ENCODE results near the gene GFER.

GFER gene

GRCh38 chr16:2027024-2028010 lies 43.3 kb downstream of the GFER start:
- in situ Hi-C loops (cut with HindIII; ENCODE audit: low sequenced_read_pairs) = no loop called here
- DNase-seq (ENCODE audit: low read depth) = no peak
- no peak for TF ChIP-seq CTCF (IDR thresholded peaks at IDR 0.05; ENCODE audit: low read depth, low read length, missing control alignments)
- H3K4me3 ChIP-seq (ENCODE audit: low read depth, low read length) = peak overlapping the region; percentile 50

- no peak for DNase-seq (ENCODE audit: low read depth)
- peak overlapping the region; percentile 50 for H3K4me3 ChIP-seq (ENCODE audit: low read depth, low read length)
- in situ Hi-C loops (cut with HindIII; ENCODE audit: low sequenced_read_pairs) = no loop called here
- TF ChIP-seq CTCF (IDR thresholded peaks at IDR 0.05; ENCODE audit: low read depth, low read length, missing control alignments) = no peak
Measured at GRCh38 chr16:2028146-2028545, 44.2 kb downstream of the GFER start.

GRCh38 chr16:2028620-2029220 lies 44.7 kb downstream of the GFER start:
- in situ Hi-C loops (cut with HindIII; ENCODE audit: low sequenced_read_pairs) = no loop called here
- DNase-seq (ENCODE audit: low read depth) = no peak
- H3K4me3 ChIP-seq (ENCODE audit: low read depth, low read length) = no peak overlapping the region
- TF ChIP-seq CTCF (IDR thresholded peaks at IDR 0.05; ENCODE audit: low read depth, low read length, missing control alignments) = no peak

GRCh38 chr16:2029350-2029749 lies 45.4 kb downstream of the GFER start:
- no peak for TF ChIP-seq CTCF (IDR thresholded peaks at IDR 0.05; ENCODE audit: low read depth, low read length, missing control alignments)
- no peak for DNase-seq (ENCODE audit: low read depth)
- no peak overlapping the region for H3K4me3 ChIP-seq (ENCODE audit: low read depth, low read length)
- in situ Hi-C loops (cut with HindIII; ENCODE audit: low sequenced_read_pairs) = no loop called here

- no peak overlapping the region for H3K4me3 ChIP-seq (ENCODE audit: low read depth, low read length)
- in situ Hi-C loops (cut with HindIII; ENCODE audit: low sequenced_read_pairs) = loop anchor here (10.0 kb wide), 1 partner anchor 135 kb away; no protein-coding TSS in a partner anchor
- no peak for TF ChIP-seq CTCF (IDR thresholded peaks at IDR 0.05; ENCODE audit: low read depth, low read length, missing control alignments)
- no peak for DNase-seq (ENCODE audit: low read depth)
Measured at GRCh38 chr16:2030036-2030435, 46.0 kb downstream of the GFER start.

GRCh38 chr16:2031081-2031577 lies 47.1 kb downstream of the GFER start:
- TF ChIP-seq CTCF (IDR thresholded peaks at IDR 0.05; ENCODE audit: low read depth, low read length, missing control alignments) = no peak
- in situ Hi-C loops (cut with HindIII; ENCODE audit: low sequenced_read_pairs) = loop anchor here (10.0 kb wide), 1 partner anchor 134 kb away; no protein-coding TSS in a partner anchor
- DNase-seq (ENCODE audit: low read depth) = no peak
- no peak overlapping the region for H3K4me3 ChIP-seq (ENCODE audit: low read depth, low read length)
